ENCODE measurements around the gene ZP2. TPM values are rescaled to one million over a fixed set of nuclear protein-coding genes. Genes with fewer than 3 reads are reported as not detected.

Gene ZP2
- total RNA-seq, 4 donors from 2014 or later = not detected

GRCh38 chr16:21167929-21168602, 43.3 kb downstream of the ZP2 start:
- Histone ChIP-seq H3K4me3 (no peak overlapping the region), H3K4me1 (peaks cover 2 to 55% (median 15%) of the 10 kb centered on the region in 3 donors), H3K27ac (no peak overlapping the region), H3K27me3 (no peaks in the 10 kb centered on the region), H3K36me3 (peaks cover 0 to 83% of the 10 kb centered on the region in 2 donors), H3K9me3 (no peaks in the 10 kb centered on the region)
- WGBS, 2 donors (ENCODE audit: low coverage in 1 of 2) = 90 to 100% methylated on average over 2 to 10 of the region's 12 CpGs
- TF ChIP-seq EP300 (IDR thresholded peaks at IDR 0.05) = no peak
- TF ChIP-seq CTCF (IDR thresholded peaks at IDR 0.05) = no peak
- no peak for TF ChIP-seq POLR2AphosphoS5 (IDR thresholded peaks at IDR 0.05)
- no peak for TF ChIP-seq POLR2A (IDR thresholded peaks at IDR 0.05)
- no peak for ATAC-seq

DNA sequence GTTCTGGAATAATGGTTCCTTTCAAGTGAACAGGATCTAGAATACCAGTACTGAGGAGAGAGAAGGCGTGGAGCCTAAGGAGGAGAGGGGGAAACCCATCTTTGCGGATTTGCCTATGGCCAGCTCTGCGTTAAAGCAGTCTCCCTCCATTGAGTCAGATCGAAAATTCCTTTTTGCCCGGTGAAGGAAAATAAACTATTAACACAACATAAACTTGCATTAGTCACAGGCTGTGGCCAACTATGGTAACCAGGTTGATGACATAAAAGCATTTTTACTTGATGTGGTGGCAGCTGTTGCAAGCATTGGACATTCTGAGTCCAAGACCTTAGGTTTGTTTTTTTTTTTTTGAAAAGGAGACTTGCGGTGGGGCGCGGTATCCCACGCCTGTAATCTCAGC, 44.0 kb downstream of the ZP2 start:
- no peak overlapping the region for H3K4me3 ChIP-seq
- peak overlapping the region in 2 of 4 donors; percentile 20 to 41 for H3K27ac ChIP-seq
- TF ChIP-seq CTCF (IDR thresholded peaks at IDR 0.05) (no peak), EP300 (IDR thresholded peaks at IDR 0.05) (no peak), POLR2AphosphoS5 (IDR thresholded peaks at IDR 0.05) (peak; percentile 19)
- ATAC-seq = no peak
- 58 to 90% methylated on average over 2 to 5 of the region's 9 CpGs for WGBS, 2 donors (ENCODE audit: low coverage in 1 of 2)
- H3K4me1 ChIP-seq = peaks cover 3 to 62% (median 21%) of the 10 kb centered on the region in 3 donors
- H3K27me3 ChIP-seq = no peaks in the 10 kb centered on the region
- H3K9me3 ChIP-seq = no peaks in the 10 kb centered on the region
- peaks cover 0 to 76% of the 10 kb centered on the region in 2 donors for H3K36me3 ChIP-seq

- no peak for TF ChIP-seq POLR2AphosphoS5 (IDR thresholded peaks at IDR 0.05)
- no peak for TF ChIP-seq CTCF (IDR thresholded peaks at IDR 0.05)
- TF ChIP-seq POLR2A (IDR thresholded peaks at IDR 0.05) = no peak
- no peak for TF ChIP-seq EP300 (IDR thresholded peaks at IDR 0.05)
- Histone ChIP-seq H3K9me3 (no peaks in the 10 kb centered on the region), H3K27me3 (no peaks in the 10 kb centered on the region), H3K27ac (peak overlapping the region in 3 of 4 donors; percentile 20 to 44 (median 41)), H3K4me3 (no peak overlapping the region), H3K4me1 (peaks cover 3 to 70% (median 27%) of the 10 kb centered on the region in 3 donors), H3K36me3 (peaks cover 0 to 68% of the 10 kb centered on the region in 2 donors)
- WGBS, 2 donors (ENCODE audit: low coverage in 1 of 2) = 94 to 100% methylated on average over 1 to 5 of the region's 9 CpGs
- ATAC-seq = no peak
These were observed 44.8 kb downstream of the ZP2 start for GRCh38 chr16:21166561-21166961.

- 70 to 80% methylated on average over 1 to 7 of the region's 7 CpGs for WGBS, 2 donors (ENCODE audit: low coverage in 1 of 2)
- H3K4me1 ChIP-seq = peaks cover 3 to 83% (median 37%) of the 10 kb centered on the region in 3 donors
- peaks cover 0 to 49% of the 10 kb centered on the region in 2 donors for H3K36me3 ChIP-seq
- H3K9me3 ChIP-seq = no peaks in the 10 kb centered on the region
- ATAC-seq = no peak
- H3K27ac ChIP-seq = peak overlapping the region; percentile 17 to 95 (median 65)
- H3K27me3 ChIP-seq = no peaks in the 10 kb centered on the region
- no peak overlapping the region for H3K4me3 ChIP-seq
- TF ChIP-seq POLR2A (IDR thresholded peaks at IDR 0.05) (no peak), CTCF (IDR thresholded peaks at IDR 0.05) (no peak), POLR2AphosphoS5 (IDR thresholded peaks at IDR 0.05) (no peak), EP300 (IDR thresholded peaks at IDR 0.05) (no peak)
These were observed 46.7 kb downstream of the ZP2 start for GRCh38 chr16:21164521-21165168.

Measured in gastroesophageal sphincter (tissue), 4 donors.